ENCODE data around the gene SLC4A1AP. TPM values are rescaled to one million over a fixed set of nuclear protein-coding genes. Genes with fewer than 3 reads are reported as not detected.

The SLC4A1AP gene
- total and polyA plus RNA-seq, 9 of the 15 experiments (the other 6 are each of a cell fraction or from before 2014, with no cell fraction given): 8.1 to 40.5 (median 35.3) TPM

- TF ChIP-seq SOX6 (IDR thresholded peaks at IDR 0.05) (no peak), PRMT5 (CRISPR knock-in tag; IDR thresholded peaks at IDR 0.05) (no peak), EWSR1 (IDR thresholded peaks at IDR 0.05; ENCODE audit: borderline replicate concordance, low read depth, partially characterized antibody) (no peak), SNAPC5 (CRISPR knock-in tag; IDR thresholded peaks at IDR 0.05) (no peak), FOXJ2 (tag; IDR thresholded peaks at IDR 0.05) (no peak), FOSL1 (tag; conservative IDR thresholded peaks at IDR 0.05) (peak; percentile 54), EGR1 (conservative IDR thresholded peaks at IDR 0.05) (no peak), TAL1 (IDR thresholded peaks at IDR 0.05) (no peak), ZNF592 (IDR thresholded peaks at IDR 0.05) (no peak), FOXJ3 (CRISPR knock-in tag; IDR thresholded peaks at IDR 0.05) (no peak), ZBTB7A (IDR thresholded peaks at IDR 0.05; ENCODE audit: borderline replicate concordance, control insufficient read depth, low read depth, low read length) (no peak), TFE3 (CRISPR knock-in tag; IDR thresholded peaks at IDR 0.05) (no peak), TCF7 (IDR thresholded peaks at IDR 0.05; ENCODE audit: borderline replicate concordance) (no peak), ILK (tag; IDR thresholded peaks at IDR 0.05; ENCODE audit: borderline replicate concordance, low read depth) (no peak), ZBTB8A (IDR thresholded peaks at IDR 0.05; ENCODE audit: partially characterized antibody) (no peak), FOXP1 (CRISPR knock-in tag; IDR thresholded peaks at IDR 0.05) (no peak), MAFF (IDR thresholded peaks at IDR 0.05; ENCODE audit: low read length) (peak; percentile 7; the same call in 1 of the 2 replicates), FUS (optimal IDR thresholded peaks at IDR 0.05; ENCODE audit: low read depth, low read length) (no peak), CREM (IDR thresholded peaks at IDR 0.05; ENCODE audit: low read depth) (no peak), HSF4 (CRISPR knock-in tag; IDR thresholded peaks at IDR 0.05; ENCODE audit: borderline replicate concordance) (no peak), RFX5 (IDR thresholded peaks at IDR 0.05; ENCODE audit: low read depth, low read length) (no peak), MEF2A (IDR thresholded peaks at IDR 0.05; ENCODE audit: control insufficient read depth, low read depth, low read length) (no peak), JUN (IDR thresholded peaks at IDR 0.05; ENCODE audit: borderline replicate concordance, low read depth, low read length) (peak; percentile 81), JUN (CRISPR knock-in tag; IDR thresholded peaks at IDR 0.05; ENCODE audit: borderline replicate concordance) (no peak), YBX1 (IDR thresholded peaks at IDR 0.05) (no peak)
Observed at GRCh38 chr2:27705851-27706622, 42.3 kb downstream of the SLC4A1AP start (continued).
